ENCODE measurements around the gene FRZB.

The FRZB gene

DNA sequence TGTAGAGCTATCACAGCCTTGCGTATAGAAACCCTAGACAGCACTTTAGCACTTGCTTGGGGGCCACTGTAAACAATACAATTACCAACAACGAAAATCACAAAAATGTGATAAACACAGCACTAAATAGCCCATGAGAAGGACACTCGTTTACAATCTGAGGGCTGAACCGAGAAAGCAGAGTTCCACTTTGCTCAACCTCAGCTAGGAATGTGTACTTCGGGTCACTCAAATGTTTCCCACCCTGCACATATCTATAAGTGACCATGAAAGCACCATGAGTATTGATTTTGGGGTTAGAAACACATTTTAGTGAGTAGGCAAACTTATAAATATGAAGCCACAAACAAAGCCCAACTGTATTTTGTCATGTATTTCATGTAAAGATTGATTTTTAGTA, 62.3 kb downstream of the FRZB start:
- no peak for DNase-seq (ENCODE audit: extremely low read depth in 1 of 2, low read depth in 1 of 2)

DNA sequence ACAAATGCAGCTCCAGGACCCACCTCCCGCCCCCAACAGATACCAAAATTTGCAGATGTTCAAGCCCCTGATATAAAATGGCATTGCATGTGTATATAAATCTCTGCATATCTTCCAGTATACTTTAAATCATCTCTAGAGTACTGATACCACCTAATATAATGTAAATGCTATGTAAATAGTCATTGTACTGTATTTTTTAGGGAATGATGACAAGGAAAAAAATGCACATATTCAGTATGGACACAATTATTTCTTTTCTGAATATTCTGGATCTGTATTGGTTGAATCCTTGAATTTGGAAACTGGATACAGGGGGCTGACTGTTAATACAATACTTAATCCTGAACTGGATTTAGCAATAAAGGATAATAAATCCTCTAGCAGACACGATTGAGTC, 67.7 kb downstream of the FRZB start:
- no peak for DNase-seq (ENCODE audit: extremely low read depth in 1 of 2, low read depth in 1 of 2)

DNA sequence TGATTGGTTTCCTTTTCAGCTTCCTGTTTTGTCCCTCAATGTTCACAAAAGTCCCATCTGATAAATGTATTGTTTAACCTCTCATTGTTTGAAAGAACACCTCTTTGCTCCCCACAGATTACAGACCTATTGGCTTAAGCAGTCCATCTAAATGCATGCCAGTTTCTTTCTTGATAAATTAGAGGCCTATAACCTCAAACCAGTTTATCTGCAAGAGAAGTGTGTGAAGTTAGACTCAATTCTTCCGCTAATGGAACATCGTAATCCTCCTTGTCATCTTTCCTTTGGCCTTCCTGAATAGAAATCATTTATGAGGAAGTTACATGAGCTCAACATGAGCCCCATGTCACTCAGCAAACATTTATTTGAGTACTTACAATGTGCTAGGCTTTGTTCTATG, 74.0 kb downstream of the FRZB start:
- DNase-seq (ENCODE audit: extremely low read depth in 1 of 2, low read depth in 1 of 2) = no peak

DNA sequence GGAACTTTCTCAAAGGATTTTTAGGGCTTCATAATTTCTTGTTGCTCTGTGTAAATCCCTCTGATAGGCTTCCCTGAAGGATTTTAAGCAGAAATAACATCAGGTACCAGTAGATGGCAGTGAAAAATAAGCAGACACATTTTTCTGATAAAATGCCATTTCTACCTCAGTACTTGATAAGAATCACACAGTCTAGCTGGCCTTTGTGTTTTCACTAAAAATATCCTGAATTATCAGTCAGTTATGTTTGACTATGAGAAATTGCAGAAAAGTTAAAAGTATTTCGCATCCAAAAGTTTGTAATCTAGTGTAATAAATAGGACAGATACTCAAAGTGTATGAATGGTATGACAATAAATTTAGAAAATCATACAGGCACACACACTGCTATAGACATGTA, 81.7 kb downstream of the FRZB start:
- no peak for DNase-seq (ENCODE audit: extremely low read depth in 1 of 2, low read depth in 1 of 2)

DNA sequence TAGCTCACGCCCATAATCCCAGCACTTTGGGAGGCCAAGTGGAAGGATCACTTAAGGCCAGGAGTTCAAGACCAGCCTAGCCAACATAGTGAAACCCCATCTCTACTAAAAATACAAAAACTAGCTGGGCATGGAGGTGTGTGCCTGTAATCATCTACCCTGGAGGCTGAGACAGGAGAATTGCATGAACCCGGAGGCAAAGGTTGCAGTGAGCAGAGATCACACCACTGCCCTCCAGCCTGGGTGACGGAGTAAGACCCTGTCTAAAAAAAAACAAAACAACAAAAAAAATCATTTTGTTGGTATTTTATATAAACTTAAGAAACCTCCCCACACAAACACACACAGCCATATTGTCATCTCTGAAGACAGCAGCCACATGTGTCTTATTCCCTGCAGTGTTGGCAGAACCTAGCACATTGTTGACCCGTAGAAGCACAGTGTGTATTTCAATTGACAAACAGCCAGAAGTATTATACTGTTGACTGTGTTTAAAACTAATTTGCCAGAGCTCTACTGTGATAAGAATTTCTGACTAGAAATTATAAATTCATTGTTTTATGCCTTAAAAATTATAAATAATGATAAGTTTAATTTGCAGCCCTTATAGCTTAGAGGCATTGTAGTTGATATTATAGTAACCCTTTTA, 82.3 kb downstream of the FRZB start:
- no peak for DNase-seq (ENCODE audit: extremely low read depth in 1 of 2, low read depth in 1 of 2)
